ENCODE data around the gene CDC42EP2. TPM values are rescaled to one million over a fixed set of nuclear protein-coding genes. Genes with fewer than 3 reads are reported as not detected.
A peak's percentile ranks its signal among the peaks of the same experiment; 100 is the strongest.

The CDC42EP2 gene
- total RNA-seq, 1 donor from 2014 or later, result 11.3 TPM

- intact Hi-C loops (cut with micrococcal nuclease), result no loop called here
- peak; percentile 93 for DNase-seq
- no peaks in the 10 kb centered on the region for H3K27me3 ChIP-seq (ENCODE audit: low read depth)
- H3K9me3 ChIP-seq (replicated peaks), result no peaks in the 10 kb centered on the region
- peak overlapping the region; percentile 90 for H3K27ac ChIP-seq (replicated peaks)
- H3K36me3 ChIP-seq, result no peaks in the 10 kb centered on the region
- H3K4me3 ChIP-seq, result peak overlapping the region; percentile 36
- no peak for TF ChIP-seq CTCF (IDR thresholded peaks at IDR 0.05; ENCODE audit: borderline replicate concordance)
- peaks cover 83% of the 10 kb centered on the region for H3K4me1 ChIP-seq
Measured at GRCh38 chr11:65298131-65298535, 16.5 kb upstream of the CDC42EP2 start.

GRCh38 chr11:65298655-65299179 lies 15.9 kb upstream of the CDC42EP2 start:
- TF ChIP-seq CTCF (IDR thresholded peaks at IDR 0.05; ENCODE audit: borderline replicate concordance), result no peak
- intact Hi-C loops (cut with micrococcal nuclease), result no loop called here
- peak; percentile 76 for DNase-seq
- Histone ChIP-seq H3K27me3 (ENCODE audit: low read depth) (no peaks in the 10 kb centered on the region), H3K36me3 (no peaks in the 10 kb centered on the region), H3K27ac (replicated peaks) (peak overlapping the region; percentile 90), H3K4me3 (peak overlapping the region; percentile 36), H3K4me1 (peaks cover 77% of the 10 kb centered on the region), H3K9me3 (replicated peaks) (no peaks in the 10 kb centered on the region)

DNA sequence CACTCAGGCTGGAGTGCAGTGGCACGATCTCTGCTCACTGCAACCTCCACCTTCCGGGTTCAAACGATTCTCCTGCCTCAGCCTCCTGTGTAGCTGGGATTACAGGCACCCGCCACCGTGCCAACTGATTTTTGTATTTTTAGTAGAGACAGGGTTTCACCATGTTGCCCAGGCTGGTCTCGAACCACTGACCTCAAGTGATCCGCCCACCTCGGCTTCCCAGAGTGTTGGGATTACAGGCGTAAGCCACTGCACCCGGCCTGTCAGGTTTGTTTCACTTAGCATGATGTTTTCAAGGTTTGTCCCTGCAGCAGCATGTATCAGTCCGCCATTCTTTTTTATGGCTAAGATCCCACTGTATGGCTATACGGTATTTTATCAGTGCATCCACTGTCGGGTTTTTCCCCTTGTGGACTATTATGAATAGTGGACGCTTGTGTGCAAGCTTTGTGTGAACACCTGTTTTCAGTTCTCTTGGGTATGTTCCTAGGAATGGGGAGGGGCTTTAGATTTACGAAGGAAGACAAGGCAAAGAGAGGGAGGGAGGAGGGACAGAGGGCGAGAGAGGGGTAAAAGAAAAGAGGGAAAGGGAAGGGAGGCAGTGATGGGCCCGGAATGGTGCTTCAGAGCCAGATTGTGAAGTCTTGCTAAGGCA lies 13.9 kb upstream of the CDC42EP2 start:
- Histone ChIP-seq H3K27ac (replicated peaks) (peak overlapping the region; percentile 75), H3K4me3 (no peak overlapping the region), H3K27me3 (ENCODE audit: low read depth) (no peaks in the 10 kb centered on the region), H3K36me3 (no peaks in the 10 kb centered on the region), H3K9me3 (replicated peaks) (no peaks in the 10 kb centered on the region), H3K4me1 (peaks cover 63% of the 10 kb centered on the region)
- TF ChIP-seq CTCF (IDR thresholded peaks at IDR 0.05; ENCODE audit: borderline replicate concordance), result no peak
- no peak for DNase-seq
- intact Hi-C loops (cut with micrococcal nuclease), result no loop called here

DNA sequence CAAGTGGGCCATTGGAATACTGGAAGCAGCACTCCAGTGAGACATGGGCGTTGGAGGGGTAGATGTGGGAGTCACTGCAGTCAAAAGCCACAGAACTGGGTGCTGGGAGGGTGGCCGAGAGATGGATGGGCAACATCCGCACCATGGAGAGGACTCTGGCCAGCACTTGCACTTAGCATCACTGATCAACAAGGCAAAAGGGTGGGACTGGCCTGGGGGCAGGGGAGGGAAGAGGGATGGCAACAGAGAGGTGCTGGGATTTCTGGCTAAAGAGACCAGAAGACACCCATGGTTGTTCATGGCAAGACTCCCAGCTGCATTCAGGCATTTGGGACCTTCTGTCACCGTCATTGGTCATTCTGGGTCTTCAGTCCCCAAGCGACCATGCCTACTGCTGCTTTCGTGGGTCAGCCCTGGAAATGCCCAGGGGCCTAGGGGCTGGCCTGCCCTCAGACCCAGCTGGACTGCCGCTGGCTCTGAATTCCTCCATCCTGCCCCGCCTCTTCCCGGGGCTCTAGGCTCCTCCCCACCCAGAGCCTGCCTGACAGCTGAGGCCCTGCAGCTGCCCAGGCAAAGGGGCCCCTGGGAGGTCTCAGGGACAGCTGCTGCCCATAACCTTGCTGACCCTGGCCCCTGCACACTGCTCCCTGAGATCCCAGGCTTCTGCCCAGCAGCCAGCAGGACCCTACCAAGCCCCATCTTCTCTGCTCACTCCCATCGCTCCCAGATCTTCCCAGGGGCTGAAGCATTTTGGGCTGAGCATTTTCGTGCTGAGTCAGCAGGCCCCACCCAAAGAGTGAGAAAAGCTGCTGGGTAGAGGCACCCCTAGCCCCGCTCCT lies 13.0 kb upstream of the CDC42EP2 start:
- intact Hi-C loops (cut with micrococcal nuclease), result no loop called here
- no peak for TF ChIP-seq CTCF (IDR thresholded peaks at IDR 0.05; ENCODE audit: borderline replicate concordance)
- H3K27me3 ChIP-seq (ENCODE audit: low read depth), result no peaks in the 10 kb centered on the region
- peak; percentile 78 for DNase-seq
- H3K4me1 ChIP-seq, result peaks cover 53% of the 10 kb centered on the region
- no peaks in the 10 kb centered on the region for H3K9me3 ChIP-seq (replicated peaks)
- H3K4me3 ChIP-seq, result peak overlapping the region; percentile 5
- H3K27ac ChIP-seq (replicated peaks), result peak overlapping the region; percentile 75
- no peaks in the 10 kb centered on the region for H3K36me3 ChIP-seq

- DNase-seq, result no peak
- Histone ChIP-seq H3K27ac (replicated peaks) (no peak overlapping the region), H3K4me1 (peaks cover 47% of the 10 kb centered on the region)
Measured at GRCh38 chr11:65303555-65303954, 11.1 kb upstream of the CDC42EP2 start.

More at GRCh38 chr11:65303555-65303954, 11.1 kb upstream of the CDC42EP2 start:
- Histone ChIP-seq H3K9me3 (replicated peaks) (no peaks in the 10 kb centered on the region), H3K27me3 (ENCODE audit: low read depth) (no peaks in the 10 kb centered on the region), H3K36me3 (no peaks in the 10 kb centered on the region), H3K4me3 (no peak overlapping the region)
- intact Hi-C loops (cut with micrococcal nuclease), result no loop called here
- TF ChIP-seq CTCF (IDR thresholded peaks at IDR 0.05; ENCODE audit: borderline replicate concordance), result no peak

Measured in left ventricle myocardium inferior (tissue), 1 donor.